ENCODE data around the gene FMOD.

FMOD gene

DNA sequence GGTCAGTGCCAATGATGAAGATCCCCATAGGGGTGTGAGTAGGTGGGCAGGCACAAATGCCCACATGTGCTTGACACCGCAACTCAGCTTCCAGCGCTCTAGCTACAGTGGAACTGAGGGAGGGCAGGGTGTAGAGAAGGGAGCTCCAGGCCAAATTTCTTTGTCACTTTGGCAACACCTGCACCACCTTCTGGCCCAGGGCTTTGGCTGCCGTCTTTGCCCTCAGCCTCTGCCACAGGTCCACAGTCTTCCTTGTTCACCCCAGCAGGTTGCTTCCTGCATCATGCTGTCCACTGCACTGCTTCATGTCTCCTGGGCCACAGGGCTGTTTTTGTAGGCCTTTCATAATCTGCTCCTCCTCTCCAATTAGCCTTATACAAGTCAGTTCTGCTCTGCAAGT, 20.4 kb upstream of the FMOD start:
- Histone ChIP-seq H3K79me2 (ENCODE audit: insufficient read depth, low read depth) (no peaks in the 10 kb centered on the region), H2AFZ (ENCODE audit: low read depth) (no peak overlapping the region), H3K27ac (no peak overlapping the region), H3K4me1 (ENCODE audit: low read depth, poor library complexity, severe bottlenecking) (no peaks in the 10 kb centered on the region), H4K20me1 (ENCODE audit: insufficient read depth) (no peaks in the 10 kb centered on the region), H3K4me3 (IDR thresholded peaks at IDR 0.05; ENCODE audit: insufficient read depth, low read depth, low read length) (no peak overlapping the region), H3K36me3 (ENCODE audit: insufficient read depth) (no peaks in the 10 kb centered on the region), H3K27me3 (ENCODE audit: insufficient read depth, low read depth) (0 out of 2 replicates have a peak, but pooled peaks cover 6% of the 10 kb centered on the region), H3K4me2 (no peak overlapping the region), H3K9ac (no peak overlapping the region)
- TF ChIP-seq, protein P1, sequence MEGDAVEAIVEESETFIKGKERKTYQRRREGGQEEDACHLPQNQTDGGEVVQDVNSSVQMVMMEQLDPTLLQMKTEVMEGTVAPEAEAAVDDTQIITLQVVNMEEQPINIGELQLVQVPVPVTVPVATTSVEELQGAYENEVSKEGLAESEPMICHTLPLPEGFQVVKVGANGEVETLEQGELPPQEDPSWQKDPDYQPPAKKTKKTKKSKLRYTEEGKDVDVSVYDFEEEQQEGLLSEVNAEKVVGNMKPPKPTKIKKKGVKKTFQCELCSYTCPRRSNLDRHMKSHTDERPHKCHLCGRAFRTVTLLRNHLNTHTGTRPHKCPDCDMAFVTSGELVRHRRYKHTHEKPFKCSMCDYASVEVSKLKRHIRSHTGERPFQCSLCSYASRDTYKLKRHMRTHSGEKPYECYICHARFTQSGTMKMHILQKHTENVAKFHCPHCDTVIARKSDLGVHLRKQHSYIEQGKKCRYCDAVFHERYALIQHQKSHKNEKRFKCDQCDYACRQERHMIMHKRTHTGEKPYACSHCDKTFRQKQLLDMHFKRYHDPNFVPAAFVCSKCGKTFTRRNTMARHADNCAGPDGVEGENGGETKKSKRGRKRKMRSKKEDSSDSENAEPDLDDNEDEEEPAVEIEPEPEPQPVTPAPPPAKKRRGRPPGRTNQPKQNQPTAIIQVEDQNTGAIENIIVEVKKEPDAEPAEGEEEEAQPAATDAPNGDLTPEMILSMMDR (conservative IDR thresholded peaks at IDR 0.05; ENCODE audit: low read depth, low read length), result no peak

DNA sequence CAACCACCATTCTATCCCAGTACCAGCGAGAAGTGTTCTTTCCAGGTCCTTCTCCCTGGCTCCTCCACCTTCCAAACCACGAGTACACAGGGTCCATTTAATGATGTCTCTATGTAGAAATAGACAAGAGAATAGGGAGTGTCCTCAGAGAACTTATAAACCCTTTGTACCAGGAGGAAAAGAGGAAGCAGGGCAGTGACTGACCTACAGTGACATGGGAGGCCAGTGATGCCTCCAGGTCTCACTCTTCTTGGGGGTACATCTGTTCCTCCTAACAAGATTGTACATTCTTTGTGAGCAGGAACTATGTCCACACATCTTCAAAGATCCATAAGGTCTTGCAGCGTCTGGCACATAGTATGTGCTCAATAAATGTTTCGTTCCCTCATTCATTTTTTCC, 18.7 kb upstream of the FMOD start:
- no peak overlapping the region for H2AFZ ChIP-seq (ENCODE audit: low read depth)
- TF ChIP-seq, protein P1 (conservative IDR thresholded peaks at IDR 0.05; ENCODE audit: low read depth, low read length), result no peak
- H3K36me3 ChIP-seq (ENCODE audit: insufficient read depth), result no peaks in the 10 kb centered on the region
- H3K27ac ChIP-seq, result no peak overlapping the region
- no peaks in the 10 kb centered on the region for H4K20me1 ChIP-seq (ENCODE audit: insufficient read depth)
- no peaks in the 10 kb centered on the region for H3K79me2 ChIP-seq (ENCODE audit: insufficient read depth, low read depth)
- H3K4me3 ChIP-seq (IDR thresholded peaks at IDR 0.05; ENCODE audit: insufficient read depth, low read depth, low read length), result no peak overlapping the region
- H3K27me3 ChIP-seq (ENCODE audit: insufficient read depth, low read depth), result 0 out of 2 replicates have a peak, but pooled peaks cover 6% of the 10 kb centered on the region
- H3K9ac ChIP-seq, result no peak overlapping the region
- H3K4me2 ChIP-seq, result no peak overlapping the region
- H3K4me1 ChIP-seq (ENCODE audit: low read depth, poor library complexity, severe bottlenecking), result no peaks in the 10 kb centered on the region

DNA sequence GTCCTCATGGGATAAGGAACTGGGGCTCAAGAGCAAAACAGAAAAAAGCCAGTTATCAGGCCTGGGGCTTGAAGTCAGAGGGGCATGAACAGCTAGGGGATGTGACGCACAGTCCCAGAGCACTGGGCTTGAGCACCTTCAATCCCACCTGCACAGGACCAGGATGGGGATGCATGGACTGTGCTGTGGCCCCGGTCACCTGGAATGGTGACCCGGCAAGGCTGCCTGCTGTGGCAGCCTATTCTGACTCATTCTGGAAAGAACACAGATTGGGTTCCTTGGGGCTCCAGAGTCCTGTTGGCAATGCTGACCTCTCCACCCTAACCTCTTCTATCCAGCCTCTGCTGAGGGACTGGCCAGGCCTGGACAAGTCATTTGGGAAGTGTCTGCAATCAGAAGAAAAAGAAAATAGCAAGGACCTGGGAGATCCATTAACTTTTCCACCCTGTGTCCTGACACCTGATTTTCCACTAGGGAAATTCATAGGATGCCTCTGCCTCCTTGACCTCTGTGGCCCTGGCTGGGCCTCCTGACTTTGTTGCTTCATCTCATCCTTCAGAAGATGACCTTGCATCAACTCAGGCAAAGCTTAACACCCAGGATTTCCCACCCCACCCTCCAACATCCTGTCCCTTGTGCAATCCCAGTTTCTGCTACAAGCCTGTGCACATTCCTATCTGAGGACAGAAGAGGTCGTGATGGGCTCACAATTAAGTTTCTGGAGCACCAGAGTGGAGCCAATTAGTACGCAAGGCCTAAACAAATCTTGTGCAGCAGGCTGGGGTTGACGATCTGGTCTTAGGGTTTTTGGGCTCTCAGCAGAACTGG, 17.9 kb upstream of the FMOD start:
- Histone ChIP-seq H3K4me3 (IDR thresholded peaks at IDR 0.05; ENCODE audit: insufficient read depth, low read depth, low read length) (no peak overlapping the region), H3K36me3 (ENCODE audit: insufficient read depth) (no peaks in the 10 kb centered on the region), H3K79me2 (ENCODE audit: insufficient read depth, low read depth) (no peaks in the 10 kb centered on the region), H3K27me3 (ENCODE audit: insufficient read depth, low read depth) (0 out of 2 replicates have a peak, but pooled peaks cover 6% of the 10 kb centered on the region), H4K20me1 (ENCODE audit: insufficient read depth) (no peaks in the 10 kb centered on the region), H2AFZ (ENCODE audit: low read depth) (no peak overlapping the region), H3K4me1 (ENCODE audit: low read depth, poor library complexity, severe bottlenecking) (no peaks in the 10 kb centered on the region), H3K9ac (no peak overlapping the region), H3K27ac (no peak overlapping the region), H3K4me2 (no peak overlapping the region)
- TF ChIP-seq, protein P1 (conservative IDR thresholded peaks at IDR 0.05; ENCODE audit: low read depth, low read length), result no peak

- TF ChIP-seq, protein P1 (conservative IDR thresholded peaks at IDR 0.05; ENCODE audit: low read depth, low read length), result no peak
Measured at GRCh38 chr1:203367057-203367456, 16.1 kb upstream of the FMOD start.

More at GRCh38 chr1:203367057-203367456, 16.1 kb upstream of the FMOD start:
- Histone ChIP-seq H3K4me3 (IDR thresholded peaks at IDR 0.05; ENCODE audit: insufficient read depth, low read depth, low read length) (no peak overlapping the region), H3K27ac (no peak overlapping the region), H2AFZ (ENCODE audit: low read depth) (no peak overlapping the region), H3K4me2 (no peak overlapping the region), H3K79me2 (ENCODE audit: insufficient read depth, low read depth) (no peaks in the 10 kb centered on the region), H4K20me1 (ENCODE audit: insufficient read depth) (no peaks in the 10 kb centered on the region), H3K27me3 (ENCODE audit: insufficient read depth, low read depth) (0 out of 2 replicates have a peak, but pooled peaks cover 6% of the 10 kb centered on the region), H3K4me1 (ENCODE audit: low read depth, poor library complexity, severe bottlenecking) (no peaks in the 10 kb centered on the region), H3K9ac (no peak overlapping the region), H3K36me3 (ENCODE audit: insufficient read depth) (no peaks in the 10 kb centered on the region)

All from KMS-11 (cell line).